ENCODE data around the gene S100A5. TPM values are rescaled to one million over a fixed set of nuclear protein-coding genes. Genes with fewer than 3 reads are reported as not detected.

Gene S100A5
- total and polyA plus RNA-seq, 9 of the 15 experiments (the other 6 are each of a cell fraction or from before 2014, with no cell fraction given) = 0.56 to 1.4 (median 0.64) TPM; not detected in 5

- H4K20me1 ChIP-seq (replicated peaks; ENCODE audit: control insufficient read depth, insufficient read depth, low read length) = no peaks in the 10 kb centered on the region
- intact Hi-C loops (cut with micrococcal nuclease) = no loop called here
- peak overlapping the region; percentile 46; the same call in 2 of the 3 replicates for H3K27ac ChIP-seq (ENCODE audit: extremely low read depth, low read depth, low read length)
- in situ Hi-C loops (cut with MboI) = no loop called here
- ChIA-PET POLR2A (interaction anchor here (0.6 to 1.2 kb wide), 3 partner anchors 9 to 256 kb away, joined by 3 to 5 read pairs (median 5); partner anchors contain the start of gene S100A4), CTCF (ENCODE audit: low intra/inter-chr PET ratio) (no interaction called here)
- H3K4me1 ChIP-seq (replicated peaks in 1 of 2; ENCODE audit: control insufficient read depth in 2 of 2, insufficient read depth in 2 of 2, low read length in 2 of 2) = peaks cover 60 to 64% of the 10 kb centered on the region in 2 experiments
- DNase-seq (ENCODE audit: extremely low read depth in 1 of 4, low spot score in 3 of 4) (peak in 2 of 4 experiments; percentile 21 to 45), FAIRE-seq (no peak), ATAC-seq (no peak)
- H3K4me3 ChIP-seq = no peak overlapping the region
- H3K9ac ChIP-seq (ENCODE audit: insufficient read depth in 1 of 2, low read depth in 2 of 2, low read length in 2 of 2) = peak overlapping the region; percentile 30 to 82; a peak in 3 of 4 replicates
- H3K4me2 ChIP-seq (ENCODE audit: insufficient read depth, low read length) = peak overlapping the region; percentile 65
- no peaks in the 10 kb centered on the region; the same call in 2 of the 3 replicates for H3K79me2 ChIP-seq (ENCODE audit: control insufficient read depth, insufficient read depth, low read length)
- H2AFZ ChIP-seq (ENCODE audit: low read depth, low read length) = peak overlapping the region; percentile 85
- no peaks in the 10 kb centered on the region for H3K9me1 ChIP-seq (ENCODE audit: control insufficient read depth, insufficient read depth, low read length)
- H3K36me3 ChIP-seq (ENCODE audit: control insufficient read depth, insufficient read depth, low read length) = no peaks in the 10 kb centered on the region
- no peaks in the 10 kb centered on the region for H3K27me3 ChIP-seq (ENCODE audit: control insufficient read depth in 2 of 2, insufficient read depth in 2 of 2, low read length in 2 of 2)
- H3K9me3 ChIP-seq (replicated peaks; ENCODE audit: control insufficient read depth, insufficient read depth, low read depth, low read length) = no peaks in the 10 kb centered on the region
- WGBS (ENCODE audit: insufficient coverage, low coverage, missing lambda C conversion rate) = 48% methylated on average over 27 of the region's 38 CpGs
- BruUV-seq (replicated peaks) = no TSS peak
- TF ChIP-seq MGA (IDR thresholded peaks at IDR 0.05) (peak; percentile 55), USF2 (CRISPR knock-in tag; IDR thresholded peaks at IDR 0.05) (peak; percentile 55; the same call in 1 of the 2 replicates), TFE3 (CRISPR knock-in tag; IDR thresholded peaks at IDR 0.05) (peak; percentile 53; the same call in 1 of the 2 replicates), POLR2G (IDR thresholded peaks at IDR 0.05; ENCODE audit: low read depth, low read length) (peak; percentile 44; the same call in 1 of the 2 replicates), BHLHE40 (IDR thresholded peaks at IDR 0.05; ENCODE audit: low read length) (peak; percentile 31; the same call in 1 of the 2 replicates)
Measured at GRCh38 chr1:153536012-153536670, 4.6 kb downstream of the S100A5 start.

All from K562 (cell line).